H1 (cell line): ENCODE results near the gene TRIM44. TPM values are rescaled to one million over a fixed set of nuclear protein-coding genes. Genes with fewer than 3 reads are reported as not detected.

Experiments
- CHD7 ChIP-seq: fragments of 300-600 bp; sonication (generic); IDR thresholded peaks from 2 replicates; pipeline ENCODE4 v1.7.1; 2012; ENCODE audit warnings: low read length, moderate library complexity, mild to moderate bottlenecking, inconsistent platforms; ENCODE audit not compliant: insufficient replicate concordance
- JUN ChIP-seq: IDR thresholded peaks from 2 replicates; pipeline ENCODE4 v1.6.1; 2011; ENCODE audit warnings: low read depth, mild to moderate bottlenecking, improper control_type of control experiment, low read length
- POU5F1 ChIP-seq: IDR thresholded peaks from 2 replicates; pipeline ENCODE4 v1.6.1; 2011; ENCODE audit warnings: low read depth, mild to moderate bottlenecking, low read length, moderate library complexity
- RBBP5 ChIP-seq: IDR thresholded peaks from 2 replicates; pipeline ENCODE4 v1.7.1; 2012; ENCODE audit warnings: low read depth, mild to moderate bottlenecking, inconsistent platforms, low read length, moderate library complexity, borderline replicate concordance
- YY1 ChIP-seq: IDR thresholded peaks from 2 replicates; pipeline ENCODE4 v1.6.1; 2011; ENCODE audit warnings: low read depth, mild to moderate bottlenecking, low read length
- polyA plus RNA-seq, 7 experiments: library from polyadenylated mRNA; depleted of rRNA in 3 of 7; stranded (reverse) in 5 of 7; unstranded in 2 of 7; fragments of >200 nt in 5 of 7; fragments of 200-250 nt in 2 of 7; gene quantifications; 1 replicate in 5 of 7; 2 replicates in 1 of 7; 4 replicates in 1 of 7; pipeline versions ENCODE4 v1.2.1 to v1.2.3, GENCODE V29; 2011 to 2013; ENCODE audit warnings: missing spikeins in 2 of 7, mixed read lengths in 2 of 7
- total RNA-seq: library from RNA; stranded (reverse); fragmentation: NEBNext Ultra II Directional; extraction: Animal tissue kit (Norgen Biotek cat#: 25700); gene quantifications from 2 replicates; pipeline ENCODE4 v1.2.1, GENCODE V29; 2021

The TRIM44 gene
- total and polyA plus RNA-seq, 2 of the 8 experiments (the other 6 are each of a cell fraction or from before 2014, with no cell fraction given), result 13.9 to 34.4 TPM

DNA sequence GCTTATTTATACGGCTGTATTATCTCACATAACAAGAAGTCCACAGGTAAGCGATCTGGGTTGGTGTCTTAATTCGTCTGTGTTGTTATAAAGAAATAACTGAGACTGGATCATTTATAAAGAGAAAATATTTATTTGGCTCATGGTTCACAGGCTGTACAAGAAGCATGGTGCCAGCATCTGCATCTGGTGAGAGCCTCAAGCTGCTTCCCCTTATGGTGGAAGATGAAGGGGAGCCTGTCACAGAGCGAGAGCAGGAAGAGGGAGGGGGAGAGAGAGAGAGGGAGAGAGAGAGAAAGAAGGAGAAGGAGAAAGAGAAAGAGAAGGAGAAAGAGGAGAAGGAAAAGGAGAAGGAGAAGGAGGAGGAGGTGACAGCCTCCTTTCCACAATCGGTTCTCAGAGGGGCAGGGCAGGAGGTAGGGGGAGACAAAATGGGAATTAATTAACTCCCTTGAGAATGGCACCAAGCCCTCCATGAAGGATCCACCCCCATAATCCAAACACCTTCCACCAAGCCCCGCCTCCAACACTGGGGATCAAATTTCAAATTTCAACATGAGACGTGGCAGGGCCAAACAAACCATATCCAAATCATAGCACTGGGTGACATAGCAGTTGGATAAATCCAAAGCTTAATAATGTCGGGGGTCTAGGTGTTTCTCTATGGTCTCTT is 15.0 kb upstream of the TRIM44 start (continued):
- TF ChIP-seq CHD7, result no peak
- TF ChIP-seq POU5F1, result no peak
- TF ChIP-seq JUN, result no peak
- TF ChIP-seq RBBP5, result no peak
- no peak for TF ChIP-seq YY1
- TF ChIP-seq, all 59 proteins: peak for 0
